B cell (primary cell): Measurements from ENCODE around the gene RHBDF1. TPM values are rescaled to one million over a fixed set of nuclear protein-coding genes. Genes with fewer than 3 reads are reported as not detected.

Experiments
- ATAC-seq: fragments of 200-7000 bp; cut with Tn5 transposase; one replicate; pipeline ENCODE4 v1.10.0; 2021; ENCODE audit warnings: low read depth, mild to moderate bottlenecking, moderate number of reproducible peaks, moderate library complexity
- CTCF ChIA-PET: fragments of 350-600 bp; sonication (Branson Sonifier 250); formaldehyde crosslinking; loops from one replicate; lab custom pipeline; 2021; ENCODE audit warnings: antibody characterized with exemption, inconsistent platforms; lab: Charles Lee
- POLR2A ChIA-PET: fragments of 350-600 bp; sonication (Branson Sonifier 250); formaldehyde crosslinking; loops from one replicate; lab custom pipeline; 2021; ENCODE audit warnings: antibody characterized with exemption; lab: Charles Lee
- DNase-seq: peaks from one replicate; pipeline ENCODE4 v3.0.0; 2013
- H2AFZ ChIP-seq: 2 replicates; pipeline ENCODE4 v1.6.1; 2012; ENCODE audit warnings: mild to moderate bottlenecking, low read depth, low read length; ENCODE audit not compliant: insufficient read depth, poor library complexity, severe bottlenecking
- H3K27ac ChIP-seq, 2 donors: 1 replicate in 1 of 2; 2 replicates in 1 of 2; pipeline ENCODE4 v1.5.1; 2012 to 2013; ENCODE audit warnings: low read length in 2 of 2, mild to moderate bottlenecking in 2 of 2, moderate library complexity in 1 of 2
- H3K27me3 ChIP-seq, 4 experiments: fragments of 200-600 bp in 1 of 4; sonication (generic) in 1 of 4; replicated peaks in 1 of 4; 1 replicate in 2 of 4; 2 replicates in 2 of 4; pipeline versions ENCODE4 v1.6.1 to v1.7.0; 2013 to 2016; ENCODE audit warnings: low read length in 3 of 4, mild to moderate bottlenecking in 2 of 4, mixed read lengths in 1 of 4, moderate library complexity in 1 of 4; ENCODE audit not compliant: insufficient read depth in 4 of 4, control insufficient read depth in 3 of 4; ENCODE audit errors: control extremely low read depth in 1 of 4
- H3K36me3 ChIP-seq, 2 experiments: replicated peaks in 1 of 2; 1 replicate in 1 of 2; 2 replicates in 1 of 2; pipeline versions ENCODE4 v1.6.1 to v1.7.1; 2013; ENCODE audit warnings: low read length in 1 of 2; ENCODE audit not compliant: insufficient read depth in 2 of 2, control insufficient read depth in 1 of 2; ENCODE audit errors: control extremely low read depth in 1 of 2, extremely low read depth in 1 of 2
- H3K4me1 ChIP-seq, 2 donors: fragments of 200-600 bp in 1 of 2; sonication (generic) in 1 of 2; 1 replicate in 1 of 2; 2 replicates in 1 of 2; pipeline versions ENCODE4 v1.5.1 to v1.6.1; 2013 to 2017; ENCODE audit warnings: low read length in 2 of 2; ENCODE audit not compliant: control insufficient read depth in 2 of 2, insufficient read depth in 2 of 2
- H3K4me2 ChIP-seq: replicated peaks from 2 replicates; pipeline ENCODE3; 2012; ENCODE audit warnings: mild to moderate bottlenecking, low read depth, low read length; ENCODE audit not compliant: poor library complexity, severe bottlenecking
- H3K4me3 ChIP-seq, 5 experiments: fragments of 200-600 bp in 1 of 5; sonication (generic) in 1 of 5; 1 replicate in 3 of 5; 2 replicates in 2 of 5; pipeline versions ENCODE4 v1.5.1 to v1.7.0; 2011 to 2016; ENCODE audit warnings: low read length in 4 of 5, mild to moderate bottlenecking in 4 of 5, low read depth in 2 of 5, control low read depth in 1 of 5, moderate library complexity in 1 of 5; ENCODE audit not compliant: insufficient read depth in 1 of 5; ENCODE audit errors: control extremely low read depth in 1 of 5, extremely low read depth in 1 of 5
- H3K79me2 ChIP-seq: fragments of 200-600 bp; sonication (generic); one replicate; pipeline ENCODE4 v1.6.0; 2016; ENCODE audit warnings: low read length; ENCODE audit not compliant: control insufficient read depth, insufficient read depth
- H3K9ac ChIP-seq: fragments of 200-600 bp; sonication (generic); 2 replicates; pipeline ENCODE4 v1.6.1; 2017; ENCODE audit warnings: mild to moderate bottlenecking, low read length, moderate library complexity
- H3K9me3 ChIP-seq, 3 donors: one replicate each; pipeline versions ENCODE4 v1.6.1 to v1.7.1; 2013; ENCODE audit warnings: low read length in 2 of 3; ENCODE audit not compliant: control insufficient read depth in 2 of 3, insufficient read depth in 1 of 3; ENCODE audit errors: control extremely low read depth in 1 of 3
- H4K20me1 ChIP-seq: 2 replicates; pipeline ENCODE4 v1.6.0; 2012; ENCODE audit warnings: mild to moderate bottlenecking, low read length; ENCODE audit not compliant: insufficient read depth, control insufficient read depth, poor library complexity, severe bottlenecking
- H3K27ac Mint-ChIP-seq: one replicate; pipeline ENCODE4 v1.8.0; 2021; ENCODE audit warnings: mixed read lengths
- H3K27me3 Mint-ChIP-seq: one replicate; pipeline ENCODE4 v1.8.0; 2021; ENCODE audit warnings: mixed read lengths
- H3K4me1 Mint-ChIP-seq: one replicate; pipeline ENCODE4 v1.8.0; 2021; ENCODE audit warnings: mixed read lengths
- H3K4me3 Mint-ChIP-seq: one replicate; pipeline ENCODE4 v1.8.0; 2021; ENCODE audit warnings: mixed read lengths
- H3K9me3 Mint-ChIP-seq: one replicate; pipeline ENCODE4 v1.8.0; 2022; ENCODE audit warnings: mixed read lengths; ENCODE audit not compliant: insufficient read depth
- CTCF ChIP-seq: fragments of 200-600 bp; IDR thresholded peaks from one replicate; pipeline ENCODE4 v1.8.0; 2022; ENCODE audit warnings: antibody characterized with exemption, mild to moderate bottlenecking
- EZH2 ChIP-seq: IDR thresholded peaks from 2 replicates; pipeline ENCODE4 v1.6.1; 2012; ENCODE audit warnings: borderline replicate concordance, low read depth, mild to moderate bottlenecking, moderate library complexity, low read length; ENCODE audit not compliant: insufficient read depth, poor library complexity, severe bottlenecking
- WGBS: methylation state at CpG from one replicate; pipeline ENCODE4 v1.1.5; 2013; ENCODE audit warnings: missing lambda C conversion rate; ENCODE audit not compliant: insufficient coverage; 5-methylcytosine and 5-hydroxymethylcytosine counted together
- intact Hi-C: fragments of 100-400 bp; cut with micrococcal nuclease; formaldehyde crosslinking; loops from one replicate; pipeline ENCODE4 v1.10.0; 2022
- polyA plus RNA-seq: library from polyadenylated mRNA; depleted of rRNA; stranded (reverse); fragments of >200 nt; gene quantifications from 2 replicates; pipeline ENCODE4 v1.2.3, GENCODE V29; 2012
- total RNA-seq, 2 donors: library from RNA; stranded (reverse); fragments of 120-200 nt in 1 of 2; gene quantifications; 1 replicate in 1 of 2; 2 replicates in 1 of 2; pipeline versions ENCODE4 v1.2.3 to v1.2.4, GENCODE V29; 2013 to 2022

Gene RHBDF1
- total and polyA plus RNA-seq, 2 donors (not counting 1 experiment from before 2014, with no cell fraction given): 0.42 to 0.76 TPM

- no peak overlapping the region for H3K27ac Mint-ChIP-seq
- intact Hi-C loops: no loop called here
- Histone ChIP-seq H3K27me3 (no peaks in the 10 kb centered on the region), H3K4me3 (no peak overlapping the region), H3K9me3 (no peaks in the 10 kb centered on the region), H3K4me1 (peaks cover 20 to 25% of the 10 kb centered on the region in 2 donors), H3K36me3 (peaks cover 0 to 44% of the 10 kb centered on the region in 2 experiments), H3K27ac (no peak overlapping the region), H3K9ac (no peak overlapping the region), H2AFZ (no peak overlapping the region), H3K4me2 (no peak overlapping the region), H4K20me1 (peaks cover 9% of the 10 kb centered on the region), H3K79me2 (peaks cover 9% of the 10 kb centered on the region)
- H3K27me3 Mint-ChIP-seq: no peaks in the 10 kb centered on the region
- no peaks in the 10 kb centered on the region for H3K9me3 Mint-ChIP-seq
- H3K4me1 Mint-ChIP-seq: peaks cover 20% of the 10 kb centered on the region
- CTCF ChIA-PET: interaction anchor here (1.0 kb wide), 1 partner anchor 22 kb away, joined by 3 read pairs; no protein-coding TSS in a partner anchor
- no peak for ATAC-seq
- H3K4me3 Mint-ChIP-seq: no peak overlapping the region
- POLR2A ChIA-PET: no interaction called here
- 97% methylated on average over 13 of the region's 14 CpGs for WGBS
- TF ChIP-seq EZH2: no peak
- no peak for TF ChIP-seq CTCF
- DNase-seq: no peak
These were observed 16.2 kb upstream of the RHBDF1 start for GRCh38 chr16:88613-89012.

GRCh38 chr16:86483-86952 lies 14.1 kb upstream of the RHBDF1 start:
- 95% methylated on average over 23 of the region's 23 CpGs for WGBS
- Histone ChIP-seq H2AFZ (no peak overlapping the region), H3K79me2 (peaks cover 9% of the 10 kb centered on the region), H4K20me1 (peaks cover 9% of the 10 kb centered on the region), H3K9me3 (no peaks in the 10 kb centered on the region), H3K27me3 (no peaks in the 10 kb centered on the region), H3K9ac (no peak overlapping the region), H3K27ac (peak overlapping the region in 1 of 2 donors; percentile 93), H3K4me2 (no peak overlapping the region), H3K4me3 (no peak overlapping the region), H3K4me1 (peaks cover 21 to 26% of the 10 kb centered on the region in 2 donors), H3K36me3 (peaks cover 0 to 44% of the 10 kb centered on the region in 2 experiments)
- ATAC-seq (no peak), DNase-seq (no peak)
- no peak for TF ChIP-seq CTCF
- no peak for TF ChIP-seq EZH2
- no peak overlapping the region for H3K4me3 Mint-ChIP-seq
- ChIA-PET POLR2A (no interaction called here), CTCF (interaction anchor here (0.9 to 2.0 kb wide), 2 partner anchors 10 to 96 kb away, joined by 4 to 10 read pairs; no protein-coding TSS in a partner anchor)
- peaks cover 25% of the 10 kb centered on the region for H3K4me1 Mint-ChIP-seq
- H3K9me3 Mint-ChIP-seq: no peaks in the 10 kb centered on the region
- H3K27ac Mint-ChIP-seq: peak overlapping the region; percentile 72
- intact Hi-C loops: no loop called here
- no peaks in the 10 kb centered on the region for H3K27me3 Mint-ChIP-seq
